GM21360 (cell line): ENCODE results near the gene ACOT7.
A peak's percentile ranks its signal among the peaks of the same experiment; 100 is the strongest.

Experiments
- ATAC-seq: cut with Tn5 transposase; IDR thresholded peaks from one replicate; pipeline ENCODE4 v1.9.1; 2021; ENCODE audit warnings: mild to moderate bottlenecking, moderate library complexity; ENCODE audit not compliant: unreplicated experiment

The ACOT7 gene

GRCh38 chr1:6256645-6257044, 136.9 kb downstream of the ACOT7 start:
- ATAC-seq, result no peak

GRCh38 chr1:6254691-6255090, 138.9 kb downstream of the ACOT7 start:
- no peak for ATAC-seq

- ATAC-seq, result no peak
Measured at GRCh38 chr1:6253380-6253779, 140.2 kb downstream of the ACOT7 start.

- ATAC-seq, result no peak
Measured at GRCh38 chr1:6252374-6252710, 141.2 kb downstream of the ACOT7 start.

DNA sequence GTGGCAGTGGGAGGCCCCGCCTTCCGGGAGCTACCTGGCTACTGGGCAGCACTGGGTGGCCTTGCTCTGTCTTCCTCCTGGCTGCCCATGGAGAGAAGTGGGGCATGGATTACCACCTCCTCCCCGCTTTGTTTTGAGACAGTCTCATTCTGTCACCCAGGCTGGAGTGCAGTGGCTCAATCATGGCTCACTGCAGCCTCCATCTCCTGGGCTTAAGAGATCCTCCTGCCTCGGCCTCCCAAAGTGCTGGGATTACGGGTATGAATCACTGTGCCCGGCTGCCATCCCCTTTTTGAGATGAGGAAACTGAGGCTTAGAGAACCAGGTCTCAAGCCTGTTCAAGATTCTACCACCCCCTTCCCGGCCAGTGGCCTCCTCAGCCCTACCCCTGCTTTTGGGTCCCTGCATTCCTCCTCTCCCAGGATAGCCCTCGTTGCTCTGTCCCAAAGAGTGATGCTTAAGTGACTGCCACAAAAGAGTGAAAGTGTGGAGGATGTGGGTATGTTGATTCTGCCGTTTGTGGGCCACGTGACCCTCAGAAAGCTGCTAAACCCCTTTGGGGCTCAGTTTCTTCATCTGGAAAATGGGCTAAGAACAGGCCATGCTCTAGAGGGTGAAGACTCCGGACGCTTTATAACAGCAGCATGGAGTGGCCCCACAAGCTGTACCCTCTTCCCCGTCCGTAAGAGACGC, 141.7 kb downstream of the ACOT7 start:
- ATAC-seq, result no peak

DNA sequence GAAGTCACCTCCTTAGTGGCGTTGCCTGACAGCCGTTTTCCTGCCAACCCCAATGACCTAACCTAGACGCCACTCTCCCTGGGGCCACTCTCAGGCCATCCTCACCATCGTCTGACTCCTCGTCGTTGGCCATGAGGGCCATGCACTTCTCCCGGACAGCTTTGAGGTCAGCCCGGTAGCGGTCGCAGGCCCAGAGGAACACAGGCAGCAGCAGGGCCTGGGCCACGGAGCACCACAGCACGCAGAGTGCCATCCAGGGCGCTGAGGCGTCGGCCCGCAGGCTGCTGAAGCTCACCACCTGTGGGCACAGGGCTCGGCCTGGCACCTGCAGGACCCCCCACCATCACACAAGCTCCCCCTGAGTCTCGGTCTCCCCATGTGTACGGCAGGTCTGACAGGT, 142.3 kb downstream of the ACOT7 start:
- no peak for ATAC-seq

GRCh38 chr1:6249739-6250689, 143.6 kb downstream of the ACOT7 start:
- no peak for ATAC-seq

- no peak for ATAC-seq
Measured at GRCh38 chr1:6248932-6249738, 144.4 kb downstream of the ACOT7 start.

- no peak for ATAC-seq
Measured at GRCh38 chr1:6248161-6248776, 145.3 kb downstream of the ACOT7 start.

DNA sequence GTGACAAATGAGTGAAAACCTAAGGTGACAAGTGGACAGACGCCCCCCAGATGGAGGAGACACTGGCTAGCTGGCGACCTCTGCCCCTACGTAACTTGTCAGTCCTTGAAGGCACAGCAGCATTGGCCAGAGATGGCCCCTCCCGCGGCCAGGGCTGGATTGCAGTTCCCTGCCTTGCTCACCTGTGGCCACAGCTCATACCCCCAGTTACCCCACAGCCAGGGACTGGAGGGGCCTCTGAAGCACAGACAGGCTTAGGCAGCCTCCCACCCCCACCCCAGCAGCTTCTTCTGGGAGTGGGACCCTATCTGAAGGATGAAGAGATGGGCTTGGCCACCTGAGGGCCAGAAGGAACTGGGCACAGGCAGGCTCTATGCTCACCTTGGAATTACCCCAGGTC, 145.9 kb downstream of the ACOT7 start:
- no peak for ATAC-seq

DNA sequence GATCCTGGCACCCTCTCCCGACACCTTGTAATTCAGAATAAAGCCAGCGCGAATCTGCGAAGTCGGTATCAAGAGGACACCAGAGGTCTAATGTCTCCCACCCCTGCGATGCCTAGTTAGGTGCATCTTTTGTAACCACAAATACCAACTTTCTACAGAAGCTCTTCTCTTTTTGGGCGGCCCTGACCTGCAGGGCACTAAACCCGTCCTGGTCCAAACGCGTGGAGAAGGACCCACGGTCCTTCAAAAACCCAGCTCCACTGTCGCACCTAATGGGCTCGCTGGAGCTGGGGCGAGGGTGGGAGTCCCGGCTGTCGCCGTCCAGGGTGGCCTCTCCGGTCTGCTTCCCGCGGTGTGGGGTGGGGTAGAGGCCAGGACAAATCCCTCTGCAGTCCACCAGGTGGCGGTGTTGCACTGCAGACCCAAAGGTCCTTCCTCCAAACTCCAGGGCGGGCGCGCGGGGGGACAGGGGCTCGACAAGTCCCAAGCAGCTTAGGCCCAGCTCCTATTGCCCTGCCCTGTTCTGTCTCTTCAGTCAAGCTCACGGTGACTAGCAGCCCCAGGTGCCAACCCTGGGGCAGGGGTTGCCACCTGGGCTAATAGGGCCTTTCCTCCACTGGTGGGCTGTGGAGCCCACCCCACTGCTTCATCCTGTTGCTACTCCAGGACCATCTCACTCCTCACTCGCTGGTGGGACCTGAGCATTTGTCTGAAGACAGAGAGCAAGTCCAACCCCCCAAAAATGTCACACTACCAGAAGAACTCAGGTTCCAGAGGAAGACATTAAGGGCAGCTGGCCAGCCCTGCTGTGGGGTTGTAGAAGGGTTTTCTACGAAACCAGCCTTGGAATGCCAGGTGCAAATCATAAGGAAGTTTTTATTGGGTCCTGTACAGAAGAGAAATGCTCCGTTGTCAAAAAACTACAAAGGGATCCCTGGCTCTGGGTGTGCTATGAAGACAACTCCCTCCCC, 146.8 kb downstream of the ACOT7 start:
- ATAC-seq, result peak; percentile 42

- no peak for ATAC-seq
Measured at GRCh38 chr1:6245869-6246496, 147.6 kb downstream of the ACOT7 start.

DNA sequence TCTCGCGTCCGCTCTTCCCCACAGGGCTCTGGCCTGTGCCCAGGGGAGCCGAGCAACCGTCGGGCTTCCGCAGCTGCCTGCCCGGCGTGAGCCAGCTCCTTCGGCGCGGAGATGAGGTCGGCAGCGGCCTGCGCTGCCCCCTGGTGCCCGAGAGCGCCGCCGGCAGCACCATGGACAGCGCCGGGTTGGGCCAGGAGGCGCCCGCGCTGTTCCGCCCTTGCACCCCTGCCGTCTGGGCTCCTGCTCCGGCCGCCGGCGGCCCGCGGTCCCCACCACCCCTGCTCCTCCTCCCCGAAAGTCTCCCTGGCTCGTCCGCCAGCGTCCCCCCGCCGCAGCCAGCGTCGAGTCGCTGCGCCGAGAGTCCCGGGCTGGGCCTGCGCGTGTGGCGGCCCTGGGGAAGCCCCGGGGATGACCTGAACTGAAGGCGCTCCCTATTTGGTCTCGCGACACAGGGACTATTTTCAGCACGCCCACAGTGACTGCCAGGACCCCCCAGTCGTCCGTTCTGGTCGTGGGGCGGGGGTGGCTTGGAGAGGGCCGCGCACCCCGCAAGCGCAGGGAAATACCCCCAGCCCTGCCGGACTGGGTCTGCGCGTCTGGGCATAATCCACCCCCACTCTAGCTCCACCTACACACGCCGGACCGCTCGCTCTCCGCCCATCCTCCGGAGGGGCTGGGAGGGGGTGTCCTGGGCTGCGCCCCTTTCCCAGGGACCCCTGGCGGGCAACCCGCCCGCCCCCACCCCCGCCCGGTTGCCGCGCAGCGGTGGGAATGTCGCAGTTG, 148.3 kb downstream of the ACOT7 start:
- ATAC-seq, result peak; percentile 47

DNA sequence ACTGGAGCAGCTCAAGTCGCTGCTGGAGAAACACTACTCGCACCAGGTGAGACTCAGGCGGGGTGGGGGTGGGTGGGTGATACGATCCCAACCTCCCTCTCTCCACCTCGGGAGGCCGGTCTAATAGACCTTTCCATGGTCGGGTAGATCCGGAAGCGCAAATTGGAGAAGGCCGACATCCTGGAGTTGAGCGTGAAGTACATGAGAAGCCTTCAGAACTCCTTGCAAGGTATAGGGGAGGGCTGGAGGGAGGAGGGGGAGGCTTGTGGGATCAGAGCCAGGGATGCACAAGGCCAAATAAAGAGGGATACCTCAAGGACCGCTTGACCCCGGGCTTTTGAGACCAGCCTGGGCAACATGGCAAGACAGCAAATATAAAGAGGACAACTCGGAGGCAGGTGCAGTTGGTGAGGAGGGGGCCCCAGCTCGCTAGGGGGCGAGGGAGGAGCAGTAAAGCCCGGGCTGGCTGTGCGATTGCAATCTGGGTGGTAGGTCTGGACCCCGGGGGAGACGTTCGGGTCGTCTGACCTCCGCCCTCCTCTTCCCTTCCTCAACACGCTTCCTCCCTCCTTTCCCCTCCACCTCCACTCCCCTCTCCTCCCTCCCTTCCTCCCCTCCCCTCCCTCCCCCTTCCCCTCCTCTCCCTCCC, 149.0 kb downstream of the ACOT7 start:
- ATAC-seq, result no peak

- ATAC-seq, result no peak
Measured at GRCh38 chr1:6243993-6244392, 149.6 kb downstream of the ACOT7 start, which contains the start of gene HES3. Gene HES3 (plus strand): TSS chr1:6244179. CDS start chr1:6244366, 187 bp downstream.

DNA sequence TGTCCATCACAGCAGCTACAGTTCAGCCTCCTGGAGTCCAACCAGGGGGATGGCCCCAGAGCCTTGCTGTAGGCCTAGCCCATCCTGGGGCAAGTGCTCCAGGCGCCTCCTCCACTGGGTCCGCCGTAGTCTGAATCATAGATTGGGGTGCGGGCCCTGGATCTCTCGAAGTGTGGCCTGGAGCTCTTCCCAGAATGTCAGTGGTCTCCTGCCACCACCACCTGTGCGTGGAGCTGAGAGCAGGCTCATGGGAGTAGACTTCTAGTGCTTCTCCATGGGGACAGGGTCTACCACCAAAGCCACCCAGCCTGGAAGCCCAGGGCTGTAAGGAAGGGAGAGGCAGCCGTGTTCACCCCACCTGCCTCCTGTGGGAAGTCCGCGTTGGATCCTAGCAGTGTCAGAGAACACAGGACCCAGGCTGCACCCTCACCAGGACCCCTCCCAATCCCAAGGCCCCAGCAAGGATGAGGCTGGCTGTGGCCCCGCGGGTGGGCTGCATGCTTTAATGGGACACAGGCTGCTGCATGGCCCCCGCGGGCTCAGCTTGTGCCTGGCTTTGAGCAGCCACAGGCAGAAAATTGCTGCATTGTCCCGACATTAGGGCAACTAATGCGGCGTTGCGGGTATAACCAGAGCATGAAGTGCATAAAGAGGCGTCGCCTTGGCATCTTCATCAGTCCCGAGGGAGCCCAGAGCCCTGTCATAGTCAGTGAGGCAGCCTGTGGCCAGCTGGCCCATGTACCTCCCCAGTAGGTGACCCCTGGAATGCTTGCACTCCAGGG, 150.3 kb downstream of the ACOT7 start:
- ATAC-seq, result no peak
